Measurements from ENCODE around the gene ACSM6.

ACSM6 gene

DNA sequence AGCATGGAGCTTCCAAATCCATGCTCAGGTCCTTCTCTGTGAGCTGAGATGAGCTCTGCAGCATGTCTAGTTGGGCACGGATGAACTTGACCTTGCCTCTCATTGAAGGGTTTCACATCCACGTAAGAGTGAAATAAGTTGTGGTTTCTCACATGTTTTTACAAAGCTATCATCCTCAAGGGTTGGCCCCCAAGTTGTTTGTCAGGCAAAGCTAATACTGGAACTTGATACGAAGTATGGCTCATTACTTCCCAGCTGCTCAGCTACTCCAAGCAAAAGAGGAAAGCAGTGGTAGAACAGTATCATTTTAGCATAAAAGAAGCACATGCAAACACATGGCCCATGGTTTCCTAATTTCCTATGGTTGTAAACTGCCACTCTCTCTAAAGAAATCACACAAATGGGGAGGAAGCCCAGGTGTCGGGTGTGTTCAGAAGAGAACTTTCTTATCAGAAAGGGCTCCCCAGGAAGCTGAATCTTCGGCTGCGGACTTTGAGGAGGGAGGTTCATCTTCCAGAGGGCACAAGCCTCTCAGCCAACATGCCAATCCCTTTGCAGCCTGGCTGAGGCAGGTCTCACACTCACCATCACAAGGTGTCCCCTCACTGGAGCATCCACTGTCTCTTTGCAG is 51.5 kb downstream of the ACSM6 start:
- Histone ChIP-seq H3K4me2 (ENCODE audit: low read depth, low read length) (peak overlapping the region; percentile 83), H3K9ac (ENCODE audit: low read length) (peak overlapping the region; percentile 53), H2AFZ (ENCODE audit: low read length) (no peak overlapping the region), H3K4me3 (ENCODE audit: low read length) (peak overlapping the region; percentile 30; the same call in 1 of the 2 replicates), H4K20me1 (ENCODE audit: insufficient read depth, low read length) (no peaks in the 10 kb centered on the region), H3K4me1 (ENCODE audit: low read length) (peaks cover 48% of the 10 kb centered on the region), H3F3A (ENCODE audit: insufficient read depth, low read length) (peaks cover 35% of the 10 kb centered on the region), H3K79me2 (ENCODE audit: low read length) (peaks cover 41% of the 10 kb centered on the region), H3K27me3 (replicated peaks; ENCODE audit: insufficient read depth, low read length) (no peaks in the 10 kb centered on the region), H3K9me3 (replicated peaks; ENCODE audit: insufficient read depth, low read length) (no peaks in the 10 kb centered on the region), H3K27ac (ENCODE audit: low read length) (peak overlapping the region; percentile 90), H3K36me3 (replicated peaks; ENCODE audit: insufficient read depth, low read length) (no peaks in the 10 kb centered on the region), H3K9me2 (replicated peaks; ENCODE audit: insufficient read depth, low read length) (no peaks in the 10 kb centered on the region)
- DNase-seq, result peak; percentile 88
- TF ChIP-seq EZH2 (optimal IDR thresholded peaks at IDR 0.05; ENCODE audit: low read depth, low read length), result no peak
- TF ChIP-seq, protein P1, sequence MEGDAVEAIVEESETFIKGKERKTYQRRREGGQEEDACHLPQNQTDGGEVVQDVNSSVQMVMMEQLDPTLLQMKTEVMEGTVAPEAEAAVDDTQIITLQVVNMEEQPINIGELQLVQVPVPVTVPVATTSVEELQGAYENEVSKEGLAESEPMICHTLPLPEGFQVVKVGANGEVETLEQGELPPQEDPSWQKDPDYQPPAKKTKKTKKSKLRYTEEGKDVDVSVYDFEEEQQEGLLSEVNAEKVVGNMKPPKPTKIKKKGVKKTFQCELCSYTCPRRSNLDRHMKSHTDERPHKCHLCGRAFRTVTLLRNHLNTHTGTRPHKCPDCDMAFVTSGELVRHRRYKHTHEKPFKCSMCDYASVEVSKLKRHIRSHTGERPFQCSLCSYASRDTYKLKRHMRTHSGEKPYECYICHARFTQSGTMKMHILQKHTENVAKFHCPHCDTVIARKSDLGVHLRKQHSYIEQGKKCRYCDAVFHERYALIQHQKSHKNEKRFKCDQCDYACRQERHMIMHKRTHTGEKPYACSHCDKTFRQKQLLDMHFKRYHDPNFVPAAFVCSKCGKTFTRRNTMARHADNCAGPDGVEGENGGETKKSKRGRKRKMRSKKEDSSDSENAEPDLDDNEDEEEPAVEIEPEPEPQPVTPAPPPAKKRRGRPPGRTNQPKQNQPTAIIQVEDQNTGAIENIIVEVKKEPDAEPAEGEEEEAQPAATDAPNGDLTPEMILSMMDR (IDR thresholded peaks at IDR 0.05; ENCODE audit: low read length), result no peak
- TF ChIP-seq EZH2phosphoT487 (IDR thresholded peaks at IDR 0.05; ENCODE audit: low read length), result no peak

GRCh38 chr10:95246582-95247051 is 52.6 kb downstream of the ACSM6 start:
- Histone ChIP-seq H3K79me2 (ENCODE audit: low read length) (peaks cover 41% of the 10 kb centered on the region), H3F3A (ENCODE audit: insufficient read depth, low read length) (peaks cover 35% of the 10 kb centered on the region), H3K27me3 (replicated peaks; ENCODE audit: insufficient read depth, low read length) (no peaks in the 10 kb centered on the region), H4K20me1 (ENCODE audit: insufficient read depth, low read length) (no peaks in the 10 kb centered on the region), H3K4me3 (ENCODE audit: low read length) (no peak overlapping the region), H2AFZ (ENCODE audit: low read length) (no peak overlapping the region), H3K9me2 (replicated peaks; ENCODE audit: insufficient read depth, low read length) (no peaks in the 10 kb centered on the region), H3K9me3 (replicated peaks; ENCODE audit: insufficient read depth, low read length) (no peaks in the 10 kb centered on the region), H3K27ac (ENCODE audit: low read length) (peak overlapping the region; percentile 90; the same call in 1 of the 2 replicates), H3K36me3 (replicated peaks; ENCODE audit: insufficient read depth, low read length) (no peaks in the 10 kb centered on the region), H3K4me1 (ENCODE audit: low read length) (peaks cover 48% of the 10 kb centered on the region), H3K4me2 (ENCODE audit: low read depth, low read length) (peak overlapping the region; percentile 83; the same call in 1 of the 2 replicates), H3K9ac (ENCODE audit: low read length) (peak overlapping the region; percentile 53; the same call in 1 of the 2 replicates)
- DNase-seq, result peak; percentile 70
- TF ChIP-seq EZH2phosphoT487 (IDR thresholded peaks at IDR 0.05; ENCODE audit: low read length) (no peak), EZH2 (optimal IDR thresholded peaks at IDR 0.05; ENCODE audit: low read depth, low read length) (no peak)
- TF ChIP-seq, protein P1 (IDR thresholded peaks at IDR 0.05; ENCODE audit: low read length), result peak; percentile 87

DNA sequence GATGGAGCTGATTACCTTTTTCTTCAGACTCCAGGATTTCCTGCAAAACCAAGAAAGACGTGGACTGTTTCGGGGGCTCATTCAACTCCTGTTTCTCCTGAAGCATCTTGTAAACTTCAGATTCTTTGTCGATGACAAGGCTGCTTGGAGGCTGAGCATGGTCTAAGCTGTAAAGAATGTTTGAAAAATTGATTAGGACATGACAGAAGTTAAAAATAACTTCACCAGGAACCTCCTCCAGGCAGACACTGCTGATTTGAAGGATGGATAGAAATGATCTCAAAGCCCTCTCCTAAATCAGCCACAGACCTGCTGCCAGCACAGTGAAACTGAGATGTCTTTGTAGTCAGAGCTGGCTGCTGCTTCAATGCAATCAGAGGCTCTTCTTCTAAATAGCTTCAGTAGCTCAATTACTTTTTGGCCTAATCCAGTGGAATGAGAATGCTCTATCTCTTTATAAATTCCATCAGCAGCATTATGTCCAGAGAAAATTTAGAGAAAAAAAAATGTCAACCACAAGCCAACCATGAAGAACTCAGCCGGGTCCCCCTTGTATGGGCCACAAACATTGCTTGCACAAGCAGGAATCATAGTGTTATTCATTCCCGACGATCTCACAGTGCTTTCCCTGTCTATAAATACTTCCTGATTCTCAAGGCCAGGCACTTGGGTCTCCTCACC is 53.3 kb downstream of the ACSM6 start:
- H3K36me3 ChIP-seq (replicated peaks; ENCODE audit: insufficient read depth, low read length), result no peaks in the 10 kb centered on the region
- H3K79me2 ChIP-seq (ENCODE audit: low read length), result peaks cover 45% of the 10 kb centered on the region
- no peaks in the 10 kb centered on the region for H4K20me1 ChIP-seq (ENCODE audit: insufficient read depth, low read length)
- H3K27me3 ChIP-seq (replicated peaks; ENCODE audit: insufficient read depth, low read length), result no peaks in the 10 kb centered on the region
- TF ChIP-seq EZH2 (optimal IDR thresholded peaks at IDR 0.05; ENCODE audit: low read depth, low read length), result no peak
- no peak for TF ChIP-seq EZH2phosphoT487 (IDR thresholded peaks at IDR 0.05; ENCODE audit: low read length)
- TF ChIP-seq, protein P1 (IDR thresholded peaks at IDR 0.05; ENCODE audit: low read length), result no peak
- no peaks in the 10 kb centered on the region for H3K9me3 ChIP-seq (replicated peaks; ENCODE audit: insufficient read depth, low read length)
- peaks cover 48% of the 10 kb centered on the region for H3K4me1 ChIP-seq (ENCODE audit: low read length)
- H3K27ac ChIP-seq (ENCODE audit: low read length), result peak overlapping the region; percentile 90; the same call in 1 of the 2 replicates
- peak; percentile 46 for DNase-seq
- 0 out of 2 replicates have a peak overlapping the region, but pooled peaks have one; percentile 6 for H3K4me2 ChIP-seq (ENCODE audit: low read depth, low read length)
- H3K4me3 ChIP-seq (ENCODE audit: low read length), result no peak overlapping the region
- H3F3A ChIP-seq (ENCODE audit: insufficient read depth, low read length), result peaks cover 35% of the 10 kb centered on the region
- no peaks in the 10 kb centered on the region for H3K9me2 ChIP-seq (replicated peaks; ENCODE audit: insufficient read depth, low read length)
- H2AFZ ChIP-seq (ENCODE audit: low read length), result no peak overlapping the region
- no peak overlapping the region; the same call in 1 of the 2 replicates for H3K9ac ChIP-seq (ENCODE audit: low read length)
